IPS DF 4.7 (cell line): Measurements from ENCODE around the gene DIPK1B.
"Not testable (repeated sequence)": the region's sequence is repeated elsewhere in the genome, so short reads cannot be mapped to it uniquely, and the experiment has no call there.

Source experiments
- DNase-seq: peaks from one replicate; pipeline ENCODE4 v3.0.0-alpha.2; 2013; ENCODE audit warnings: low spot score; ENCODE audit errors: extremely low read depth

The DIPK1B gene

GRCh38 chr9:136753371-136754058, 41.1 kb downstream of the DIPK1B start:
- no peak for DNase-seq

- DNase-seq: no peak
Measured at GRCh38 chr9:136754059-136754572, 41.7 kb downstream of the DIPK1B start.

GRCh38 chr9:136754626-136755301, 42.4 kb downstream of the DIPK1B start:
- no peak for DNase-seq

- DNase-seq: not testable (repeated sequence)
Measured at GRCh38 chr9:136755302-136756133, 43.1 kb downstream of the DIPK1B start.

- DNase-seq: no peak
Measured at GRCh38 chr9:136756134-136756438, 43.7 kb downstream of the DIPK1B start.

- no peak for DNase-seq
Measured at GRCh38 chr9:136756836-136757235, 44.5 kb downstream of the DIPK1B start.

- no peak for DNase-seq
Measured at GRCh38 chr9:136757328-136757727, 45.0 kb downstream of the DIPK1B start.

GRCh38 chr9:136757751-136758140, 45.4 kb downstream of the DIPK1B start:
- DNase-seq: no peak

- DNase-seq: no peak
Measured at GRCh38 chr9:136759001-136759400, 46.6 kb downstream of the DIPK1B start.

GRCh38 chr9:136759436-136760325, 47.3 kb downstream of the DIPK1B start:
- DNase-seq: no peak

GRCh38 chr9:136760424-136760823, 48.1 kb downstream of the DIPK1B start:
- DNase-seq: no peak

GRCh38 chr9:136760834-136761544, 48.6 kb downstream of the DIPK1B start:
- DNase-seq: not testable (repeated sequence)

GRCh38 chr9:136761545-136761981, 49.2 kb downstream of the DIPK1B start:
- DNase-seq: no peak

- no peak for DNase-seq
Measured at GRCh38 chr9:136762221-136762691, 49.9 kb downstream of the DIPK1B start.

- no peak for DNase-seq
Measured at GRCh38 chr9:136762915-136763648, 50.7 kb downstream of the DIPK1B start.

- no peak for DNase-seq
Measured at GRCh38 chr9:136763649-136764035, 51.3 kb downstream of the DIPK1B start.

GRCh38 chr9:136764301-136764891, 52.0 kb downstream of the DIPK1B start, which contains the start of gene LCN15:
TSS of gene LCN15 (minus strand) at chr9:136764518. CDS start at chr9:136764488, 30 bp downstream.
- no peak for DNase-seq

- no peak for DNase-seq
Measured at GRCh38 chr9:136765041-136765440, 52.7 kb downstream of the DIPK1B start.
